K562 (cell line): Measurements from ENCODE around the gene MOXD1. TPM values are rescaled to one million over a fixed set of nuclear protein-coding genes. Genes with fewer than 3 reads are reported as not detected.

Experiments
- ATAC-seq: fragments of 200-7000 bp; cut with Tn5 transposase; 3 replicates; pipeline ENCODE4 v1.9.1; 2020; ENCODE audit warnings: moderate library complexity
- BruUV-seq: library from RNA; stranded (reverse); fragments of 400-500 nt; replicated peaks from 2 replicates; lab custom pipeline; 2021; lab: Mats Ljungman, UMichigan
- CTCF ChIA-PET: fragments of 300-600 bp; formaldehyde crosslinking; extraction: SDS; loops from one replicate; lab custom pipeline; 2021; ENCODE audit warnings: low intra/inter-chr PET ratio; lab: Yijun Ruan, JAX
- POLR2A ChIA-PET: fragments of 300-600, 350-650 bp; sonication (Branson Sonifier 250); formaldehyde crosslinking; extraction: SDS; loops from one replicate; lab custom pipeline; 2021; ENCODE audit warnings: antibody characterized with exemption, inconsistent platforms; lab: Yijun Ruan, JAX
- DNase-seq, 4 experiments: peaks; one replicate each; pipeline versions ENCODE4 v3.0.0 to v3.0.0-alpha.2; 2011 to 2018; ENCODE audit warnings: low spot score in 3 of 4, mixed read lengths in 3 of 4; ENCODE audit errors: extremely low read depth in 1 of 4
- FAIRE-seq: peaks from 2 replicates; lab custom pipeline; 2011; peaks lifted over from hg19 to GRCh38; lab: Jason Lieb, UNC
- H2AFZ ChIP-seq: 2 replicates; pipeline ENCODE4 v1.6.0; 2011; ENCODE audit warnings: low read depth, low read length, control low read depth, inconsistent platforms
- H3K27ac ChIP-seq: fragments of 200-600 bp; 3 replicates; pipeline ENCODE4 v1.8.0; 2011; ENCODE audit warnings: low read depth, mild to moderate bottlenecking, control low read depth, inconsistent platforms, low read length, moderate library complexity, mixed read lengths; ENCODE audit errors: extremely low read depth
- H3K27me3 ChIP-seq, 2 experiments: fragments of 300-600 bp in 1 of 2; 2 replicates in 1 of 2; 3 replicates in 1 of 2; pipeline versions ENCODE4 v1.6.0 to v1.8.0; 2011; ENCODE audit warnings: inconsistent platforms in 2 of 2, low read length in 2 of 2, mild to moderate bottlenecking in 1 of 2, mixed read lengths in 1 of 2, moderate library complexity in 1 of 2; ENCODE audit not compliant: control insufficient read depth in 2 of 2, insufficient read depth in 2 of 2
- H3K36me3 ChIP-seq: fragments of 300-600 bp; 3 replicates; pipeline ENCODE4 v1.8.0; 2011; ENCODE audit warnings: mild to moderate bottlenecking, low read length, inconsistent platforms; ENCODE audit not compliant: control insufficient read depth, insufficient read depth
- H3K4me1 ChIP-seq, 2 experiments: fragments of 200-600 bp in 1 of 2; replicated peaks in 1 of 2; 2 replicates in 1 of 2; 3 replicates in 1 of 2; pipeline versions ENCODE4 v1.5.1 to v1.8.0; 2011; ENCODE audit warnings: inconsistent platforms in 2 of 2, low read length in 2 of 2, mild to moderate bottlenecking in 1 of 2, mixed read lengths in 1 of 2, moderate library complexity in 1 of 2; ENCODE audit not compliant: control insufficient read depth in 2 of 2, insufficient read depth in 2 of 2
- H3K4me2 ChIP-seq: 2 replicates; pipeline ENCODE4 v1.6.1; 2011; ENCODE audit warnings: low read length, control low read depth, inconsistent platforms, mixed read lengths; ENCODE audit not compliant: insufficient read depth
- H3K4me3 ChIP-seq: fragments of 200-600 bp; sonication (generic), shearing (Covaris generic); 2 replicates; pipeline ENCODE4 v1.5.1; 2016; ENCODE audit warnings: control low read depth, inconsistent platforms
- H3K79me2 ChIP-seq: fragments of 200-600 bp; 3 replicates; pipeline ENCODE4 v1.8.0; 2011; ENCODE audit warnings: low read length, inconsistent platforms; ENCODE audit not compliant: control insufficient read depth, insufficient read depth
- H3K9ac ChIP-seq, 2 experiments: 2 replicates each; pipeline versions ENCODE4 v1.6.0 to v1.6.1; 2011; ENCODE audit warnings: low read depth in 2 of 2, low read length in 2 of 2, control low read depth in 1 of 2, inconsistent platforms in 1 of 2, mild to moderate bottlenecking in 1 of 2, mixed read lengths in 1 of 2; ENCODE audit not compliant: insufficient read depth in 1 of 2
- H3K9me1 ChIP-seq: one replicate; pipeline ENCODE4 v1.6.0; 2011; ENCODE audit warnings: inconsistent platforms, mild to moderate bottlenecking, low read length, moderate library complexity; ENCODE audit not compliant: control insufficient read depth, insufficient read depth
- H3K9me3 ChIP-seq: replicated peaks from 2 replicates; pipeline ENCODE4 v1.5.1; 2011; ENCODE audit warnings: low read depth, low read length, inconsistent platforms; ENCODE audit not compliant: control insufficient read depth, insufficient read depth
- H4K20me1 ChIP-seq: replicated peaks from 2 replicates; pipeline ENCODE4 v1.6.1; 2011; ENCODE audit warnings: low read length, inconsistent platforms, mixed read lengths; ENCODE audit not compliant: control insufficient read depth, insufficient read depth
- CBX8 ChIP-seq: fragments of 200-600 bp; sonication (generic); IDR thresholded peaks from 2 replicates; pipeline ENCODE4 v1.6.1; 2012; ENCODE audit warnings: borderline replicate concordance, mixed run types, low read depth, mild to moderate bottlenecking, moderate library complexity, mixed read lengths, low read length, control low read depth, inconsistent platforms; ENCODE audit not compliant: poor library complexity, severe bottlenecking; ENCODE audit errors: extremely low read depth
- HCFC1 ChIP-seq: IDR thresholded peaks from 2 replicates; pipeline ENCODE4 v1.6.1; 2012; ENCODE audit warnings: low read depth, low read length, improper control_type of control experiment
- HNRNPH1 ChIP-seq: fragments of 200-400 bp; formaldehyde crosslinking; optimal IDR thresholded peaks from 2 replicates; pipeline ENCODE3; 2017; ENCODE audit warnings: low read depth, mild to moderate bottlenecking, low read length, moderate library complexity
- NR2C2 ChIP-seq, 2 experiments: fragments of 200-800 bp in 1 of 2; sonication (Bioruptor generic) in 1 of 2; sonication (generic) in 1 of 2; formaldehyde crosslinking in 1 of 2; IDR thresholded peaks; 2 replicates each; pipeline versions ENCODE4 v1.6.1 to v1.8.0; 2016 to 2022; ENCODE audit warnings: mild to moderate bottlenecking in 1 of 2, missing compliant biosample characterization in 1 of 2, missing genetic modification characterization in 1 of 2, missing genetic modification reagents in 1 of 2
- RBM17 ChIP-seq: fragments of 200-400 bp; formaldehyde crosslinking; IDR thresholded peaks from 2 replicates; pipeline ENCODE4 v1.6.1; 2017; ENCODE audit warnings: low read depth, mild to moderate bottlenecking, low read length, borderline replicate concordance
- SFPQ ChIP-seq: fragments of 200-400 bp; formaldehyde crosslinking; IDR thresholded peaks from 2 replicates; pipeline ENCODE4 v1.6.1; 2017; ENCODE audit warnings: mild to moderate bottlenecking, low read depth, low read length, moderate library complexity
- STAT5A ChIP-seq: IDR thresholded peaks from 2 replicates; pipeline ENCODE4 v1.6.1; 2012; ENCODE audit warnings: low read length, inconsistent platforms, borderline replicate concordance
- ZBTB34 ChIP-seq: fragments of 250-450 bp; sonication (Bioruptor Pico); IDR thresholded peaks from 2 replicates; pipeline ENCODE4 v1.8.0; 2021; ENCODE audit warnings: mild to moderate bottlenecking, moderate library complexity
- ZBTB43 ChIP-seq: sonication (generic); formaldehyde crosslinking; IDR thresholded peaks from 2 replicates; pipeline ENCODE4 v1.8.0; 2023; ENCODE audit warnings: mild to moderate bottlenecking, missing genetic modification reagents
- ZNF785 ChIP-seq: fragments of 250-450 bp; sonication (Bioruptor Pico); IDR thresholded peaks from 2 replicates; pipeline ENCODE4 v1.4.0; 2020; ENCODE audit warnings: mild to moderate bottlenecking
- WGBS: fragments of 100-300 bp; shearing (Covaris generic); methylation state at CpG from one replicate; pipeline ENCODE4 v1.1.6; 2016; ENCODE audit warnings: low coverage, mixed read lengths; ENCODE audit not compliant: insufficient coverage; ENCODE audit errors: missing lambda C conversion rate; 5-methylcytosine and 5-hydroxymethylcytosine counted together
- in situ Hi-C: fragments of 300-500 bp; cut with MboI; formaldehyde crosslinking; loops from 4 replicates; pipeline ENCODE4 v1.15.0; 2018; ENCODE audit warnings: inconsistent platforms, mixed read lengths
- intact Hi-C: fragments of 100-400 bp; cut with micrococcal nuclease; formaldehyde crosslinking; loops from 2 replicates; pipeline ENCODE4 v1.14.2; 2022
- polyA plus RNA-seq, 8 experiments: library from polyadenylated mRNA; depleted of rRNA in 4 of 8; stranded (reverse) in 5 of 8; unstranded in 3 of 8; fragments of >200 nt; fragmentation: Nextera tagmentation in 2 of 8; fragmentation: Illumina TruSeq in 1 of 8; extraction: Ambion mirVana in 2 of 8; extraction: Trizol in 1 of 8; gene quantifications; 2 replicates each; pipeline versions ENCODE4 v1.2.1 to v1.2.3, GENCODE V29; 2011 to 2014; ENCODE audit warnings: inconsistent platforms in 1 of 8, missing spikeins in 1 of 8
- total RNA-seq, 7 experiments: library from RNA; depleted of rRNA in 6 of 7; stranded (reverse); fragments of >200 nt in 6 of 7; fragmentation: Illumina TruSeq in 2 of 7; extraction: Trizol in 2 of 7; gene quantifications; 2 replicates each; pipeline versions ENCODE4 v1.2.1 to v1.2.3, GENCODE V29; 2011 to 2021; ENCODE audit warnings: low replicate concordance in 1 of 7

The MOXD1 gene
- total and polyA plus RNA-seq, 9 of the 15 experiments (the other 6 are each of a cell fraction or from before 2014, with no cell fraction given): not detected

- WGBS: 0% methylated on average over 4 of the region's 4 CpGs
- DNase-seq (no peak), FAIRE-seq (no peak), ATAC-seq (no peak)
- Histone ChIP-seq H3K9ac (no peak overlapping the region), H3K9me3 (no peaks in the 10 kb centered on the region), H3K4me2 (no peak overlapping the region), H3K79me2 (no peaks in the 10 kb centered on the region), H3K9me1 (no peaks in the 10 kb centered on the region), H3K4me1 (no peaks in the 10 kb centered on the region), H3K27ac (no peak overlapping the region), H3K4me3 (no peak overlapping the region), H3K27me3 (no peaks in the 10 kb centered on the region), H3K36me3 (no peaks in the 10 kb centered on the region), H4K20me1 (no peaks in the 10 kb centered on the region), H2AFZ (no peak overlapping the region)
- CTCF ChIA-PET: no interaction called here
- in situ Hi-C loops: no loop called here
- intact Hi-C loops: no loop called here
- POLR2A ChIA-PET: no interaction called here
- no TSS peak for BruUV-seq
- TF ChIP-seq ZNF785 (CRISPR knock-in tag) (no peak), NR2C2 (CRISPR knock-in tag; IDR thresholded peaks at IDR 0.05) (no peak), NR2C2 (tag; IDR thresholded peaks at IDR 0.05) (no peak), HCFC1 (no peak), CBX8 (no peak), STAT5A (no peak), HNRNPH1 (no peak), RBM17 (no peak), ZBTB43 (no peak), SFPQ (no peak), ZBTB34 (CRISPR knock-in tag) (no peak)
These were observed 35.9 kb downstream of the MOXD1 start for GRCh38 chr6:132365281-132365907.
